Activated effector memory CD4-positive, alpha-beta T cell treated with Interleukin-2 at 50 U/mL for 16 hours (primary cell): ENCODE results near the gene ST6GALNAC5.
"Not testable (repeated sequence)": the region's sequence is repeated elsewhere in the genome, so short reads cannot be mapped to it uniquely, and the experiment has no call there.

Source experiments
- DNase-seq: peaks from one replicate; pipeline ENCODE4 v3.0.0-alpha.2; 2020

Gene ST6GALNAC5

DNA sequence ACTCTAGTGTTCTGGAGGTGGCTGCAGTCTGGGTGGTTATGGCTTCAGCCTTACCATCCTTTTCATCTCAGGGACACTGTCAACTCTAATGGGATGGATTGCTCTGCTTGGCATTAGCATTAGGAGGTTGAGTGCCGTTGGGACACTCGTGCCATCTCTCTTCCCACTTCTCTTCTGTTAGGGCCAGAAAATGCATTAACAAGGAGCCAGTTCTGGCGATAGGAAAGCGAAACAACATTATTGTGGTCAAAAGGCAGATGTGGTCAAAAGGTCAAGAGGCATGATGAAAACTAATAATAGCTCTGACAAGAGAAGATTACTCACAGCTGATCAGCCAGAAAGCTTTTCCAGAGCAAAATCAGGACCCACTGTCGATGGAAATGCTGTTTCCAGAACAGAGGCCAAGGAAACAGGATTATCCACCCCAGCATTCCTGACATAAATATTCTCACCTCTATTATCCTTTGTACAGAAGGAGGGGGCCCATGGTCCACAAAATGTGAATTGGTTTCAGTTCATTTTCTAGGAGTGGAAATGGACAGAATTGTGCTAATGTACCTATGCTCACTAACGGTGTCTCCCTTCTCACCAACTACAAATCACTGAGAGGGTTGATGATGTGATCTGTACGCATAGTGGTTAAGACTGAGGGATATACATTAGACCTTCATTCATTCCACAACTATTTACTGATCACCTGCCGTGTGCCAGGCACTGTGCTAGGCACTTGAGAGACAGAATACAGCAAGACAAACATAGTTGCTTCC, 72.0 kb downstream of the ST6GALNAC5 start:
- no peak for DNase-seq

DNA sequence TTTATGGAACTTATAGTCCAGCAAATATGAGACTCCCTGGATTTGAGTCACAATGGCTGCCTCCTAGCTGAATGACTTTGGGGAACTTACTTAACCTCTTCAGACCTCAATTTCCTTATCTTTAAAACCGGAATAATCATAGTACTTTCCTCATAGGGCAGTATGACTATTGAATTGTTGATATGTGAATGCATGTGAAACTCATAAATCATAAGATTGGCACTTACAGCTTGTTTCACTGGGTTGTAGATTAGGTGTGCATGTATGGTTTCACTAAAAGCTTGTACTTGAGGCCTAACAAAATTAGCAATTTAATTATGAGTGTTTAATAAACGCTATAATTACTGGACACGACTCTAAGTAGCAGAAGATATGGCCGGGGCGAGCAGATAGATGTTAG, 72.5 kb downstream of the ST6GALNAC5 start:
- DNase-seq = no peak

DNA sequence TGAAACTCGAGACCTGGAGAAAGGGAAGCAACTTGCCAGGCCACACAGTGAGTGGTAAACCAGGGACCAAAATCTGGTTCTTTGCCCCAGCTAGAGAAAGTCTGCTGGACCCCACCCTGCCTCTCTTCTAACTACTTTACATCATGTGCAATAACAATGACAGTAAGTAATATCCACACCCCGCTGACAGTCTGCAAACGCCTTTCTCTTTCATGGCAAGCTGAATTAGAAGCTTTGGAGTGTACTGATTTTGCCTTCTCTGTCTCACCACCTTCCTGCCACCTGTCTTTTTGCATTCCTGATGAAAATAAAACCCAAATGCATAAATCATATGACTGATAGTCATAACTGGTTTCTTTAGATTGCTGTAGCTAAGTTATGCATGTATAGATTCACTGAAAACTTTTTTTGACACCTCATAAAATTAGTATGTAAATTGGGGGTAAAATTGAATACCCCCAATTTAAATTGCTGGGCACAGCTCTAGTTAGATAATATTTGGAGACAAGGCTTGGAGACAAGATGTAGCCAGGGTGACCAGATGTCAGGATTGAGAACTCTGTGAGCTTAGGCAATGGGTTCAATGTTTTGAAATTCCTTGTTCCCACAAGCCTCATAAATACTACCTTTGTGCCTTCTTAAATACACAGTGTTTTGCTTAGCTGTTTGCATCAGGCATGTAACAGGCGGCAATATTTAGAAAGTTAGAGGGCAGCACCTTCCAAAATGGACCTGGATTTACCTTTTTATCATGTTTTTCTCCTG, 73.5 kb downstream of the ST6GALNAC5 start:
- DNase-seq = no peak

DNA sequence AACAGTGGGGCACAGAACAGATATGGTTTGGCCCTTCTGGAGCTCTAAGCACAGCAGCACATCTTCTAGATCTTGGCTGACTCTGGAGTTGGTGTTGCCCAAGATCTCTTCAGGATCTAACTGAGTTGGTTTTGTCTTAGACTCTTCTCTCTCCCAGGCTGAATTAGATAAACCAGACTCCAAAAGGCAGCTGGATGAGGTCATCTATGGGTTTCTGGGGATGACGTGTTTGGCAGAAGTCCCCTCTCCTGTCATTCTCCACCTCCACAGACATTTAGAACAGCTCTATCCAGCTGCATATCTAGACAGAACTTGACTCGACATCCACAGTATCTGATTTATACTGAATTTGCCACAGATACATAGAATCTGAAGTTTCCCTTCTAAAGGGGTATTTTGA, 75.3 kb downstream of the ST6GALNAC5 start:
- no peak for DNase-seq

DNA sequence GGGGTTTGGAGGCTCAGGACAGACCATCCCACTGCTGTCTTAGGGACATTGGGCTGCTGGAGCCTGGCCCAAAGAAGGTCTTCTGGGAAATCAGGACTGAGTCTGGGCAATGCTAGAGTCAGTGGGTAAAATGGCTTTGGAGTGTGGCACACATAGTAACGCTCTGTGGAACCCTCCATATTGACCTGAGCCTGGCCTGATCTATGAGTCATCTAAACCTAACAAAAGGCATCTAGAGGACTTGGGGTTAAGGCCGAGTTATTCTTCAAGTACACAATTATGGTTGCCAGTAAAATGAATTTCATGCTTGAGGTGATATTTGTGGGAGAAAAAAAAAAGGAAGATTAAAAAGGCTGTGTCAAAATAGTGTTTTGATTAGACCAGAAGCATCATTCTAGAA, 77.7 kb downstream of the ST6GALNAC5 start:
- no peak for DNase-seq

GRCh38 chr1:76948846-76949245, 81.6 kb downstream of the ST6GALNAC5 start:
- DNase-seq = no peak

DNA sequence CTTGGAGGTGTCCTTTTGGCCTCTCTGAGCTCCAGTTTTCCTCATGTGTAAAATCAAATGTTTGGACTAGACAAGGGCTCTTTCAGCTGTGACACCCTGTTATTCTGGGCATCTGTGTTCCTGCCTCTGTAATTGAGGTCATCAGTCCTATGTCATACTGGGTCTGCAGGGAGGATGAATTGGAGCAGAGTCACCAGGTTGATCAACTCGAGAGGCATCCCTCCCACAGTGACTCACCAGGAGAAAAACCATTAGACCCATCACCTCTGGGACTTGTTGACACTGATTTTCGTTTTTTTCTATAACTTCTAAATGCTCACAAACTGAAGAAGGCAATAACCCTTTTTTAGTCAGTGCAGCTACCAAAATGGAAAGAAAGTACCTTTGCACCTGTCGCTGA, 82.2 kb downstream of the ST6GALNAC5 start:
- DNase-seq = no peak

DNA sequence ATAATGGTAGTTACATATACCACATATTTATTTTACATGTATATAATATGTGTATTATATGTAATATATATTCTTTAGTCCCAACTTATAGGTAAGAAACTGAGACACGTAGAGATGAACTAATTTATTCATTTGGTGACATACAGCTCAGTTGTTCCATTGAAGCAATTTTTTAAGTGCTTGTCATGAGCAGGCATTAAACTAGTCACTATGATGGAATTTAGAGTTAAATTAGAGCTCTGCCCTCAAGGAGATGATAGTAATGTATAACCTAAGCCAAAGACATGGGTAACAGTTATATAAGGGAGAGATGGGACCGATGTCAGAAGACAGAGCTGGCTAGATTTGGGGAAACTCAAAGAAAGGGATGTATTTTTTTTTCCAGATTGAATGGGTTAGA, 83.0 kb downstream of the ST6GALNAC5 start:
- DNase-seq = no peak

DNA sequence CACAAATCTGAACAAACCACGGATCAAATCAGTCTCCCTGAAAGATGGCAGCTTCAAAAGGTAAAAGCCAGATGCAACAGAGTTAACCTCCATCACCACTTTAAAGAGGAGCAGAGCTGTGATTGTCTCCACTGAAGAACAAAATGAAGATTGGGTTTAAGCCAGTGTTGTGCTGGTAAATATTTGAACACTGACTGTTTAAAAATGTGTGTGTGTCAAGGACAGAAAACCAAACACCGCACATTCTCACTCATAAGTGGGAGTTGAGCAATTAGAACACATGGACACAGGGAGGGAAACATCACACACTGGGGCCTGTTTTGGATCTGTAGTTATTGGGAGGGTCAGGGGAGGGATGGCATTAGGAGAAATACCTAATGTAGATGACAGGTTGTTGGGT, 83.9 kb downstream of the ST6GALNAC5 start:
- DNase-seq = no peak

DNA sequence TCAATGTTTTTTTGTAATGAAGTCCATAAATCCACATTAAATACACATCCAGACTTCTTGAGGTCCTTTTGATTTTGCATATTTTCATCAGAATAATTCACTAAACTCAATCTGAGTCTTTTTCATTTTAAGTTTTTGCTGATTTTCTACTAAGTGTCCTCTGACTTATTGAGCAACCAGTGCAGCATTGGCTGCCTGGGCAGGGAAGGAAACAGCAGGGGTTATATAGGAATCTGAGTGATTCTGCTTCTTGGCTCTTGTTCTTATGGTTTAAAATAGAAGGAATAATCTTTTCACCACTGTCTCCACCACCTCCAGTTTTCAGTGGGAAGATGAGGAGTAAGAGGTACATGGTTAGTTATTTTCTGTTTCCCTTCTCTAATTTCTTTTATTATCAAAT, 88.4 kb downstream of the ST6GALNAC5 start:
- no peak for DNase-seq

- no peak for DNase-seq
Measured at GRCh38 chr1:76957961-76958360, 90.7 kb downstream of the ST6GALNAC5 start.

DNA sequence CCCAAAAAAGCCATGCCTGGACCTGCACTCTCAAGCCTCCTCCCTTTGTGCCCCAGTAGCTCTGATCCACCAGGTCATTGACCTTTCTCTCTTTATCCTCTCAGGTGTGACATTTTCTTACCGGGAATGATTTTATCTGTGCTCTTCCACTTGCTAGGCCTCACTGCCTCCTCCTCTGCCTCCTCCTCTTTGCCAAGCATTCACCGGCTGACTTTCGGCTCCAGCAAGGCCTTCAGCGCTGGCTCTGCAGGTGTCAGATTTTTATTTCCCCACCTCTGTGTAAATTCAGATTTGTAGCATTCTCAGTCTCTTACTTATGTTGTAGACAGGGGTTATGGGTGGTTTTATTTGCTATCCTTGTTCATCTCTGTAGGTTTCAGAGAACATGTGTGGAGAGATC, 91.5 kb downstream of the ST6GALNAC5 start:
- DNase-seq = no peak

DNA sequence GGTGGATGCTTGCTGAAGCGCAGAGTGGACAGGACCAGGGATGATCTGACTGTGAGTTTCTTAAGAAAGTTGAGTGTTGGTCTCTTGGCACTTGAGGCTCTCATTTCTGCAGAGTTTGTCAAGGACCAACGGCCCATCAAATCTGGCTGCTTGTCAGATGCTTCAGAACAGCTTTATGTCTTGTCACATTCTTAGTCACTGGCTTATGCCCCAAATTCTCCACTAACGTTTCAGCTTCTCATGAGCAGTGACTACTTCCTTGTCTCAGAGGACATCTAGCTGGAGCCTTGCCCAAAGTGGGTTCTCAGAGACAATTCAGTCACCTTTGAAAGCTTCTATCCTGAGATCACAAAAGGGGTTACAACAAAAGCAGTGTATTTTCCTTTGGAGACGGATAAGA, 92.3 kb downstream of the ST6GALNAC5 start:
- DNase-seq = no peak

- DNase-seq = no peak
Measured at GRCh38 chr1:76961181-76961819, 94.0 kb downstream of the ST6GALNAC5 start.

DNA sequence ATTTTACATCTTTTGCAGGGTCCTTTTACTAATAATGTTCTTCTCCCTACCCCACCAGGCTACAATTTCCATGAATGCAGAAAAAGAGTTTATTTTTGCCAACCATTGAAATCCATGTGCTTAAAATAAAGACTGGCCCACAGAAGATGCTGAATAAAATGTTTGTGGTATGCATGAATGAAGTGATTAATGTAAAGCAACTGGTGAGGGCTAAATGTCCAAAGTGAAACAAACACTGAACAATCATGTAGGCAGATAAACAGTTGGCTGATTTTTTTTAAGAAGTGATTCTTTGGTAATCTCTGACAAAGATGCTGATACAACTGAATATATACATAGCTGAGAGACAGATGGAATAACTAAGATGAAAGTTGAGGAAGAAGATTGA, 94.5 kb downstream of the ST6GALNAC5 start:
- no peak for DNase-seq

GRCh38 chr1:76981267-76981666, 114.0 kb downstream of the ST6GALNAC5 start:
- DNase-seq = not testable (repeated sequence)

GRCh38 chr1:76989976-76990375, 122.7 kb downstream of the ST6GALNAC5 start:
- DNase-seq = no peak

DNA sequence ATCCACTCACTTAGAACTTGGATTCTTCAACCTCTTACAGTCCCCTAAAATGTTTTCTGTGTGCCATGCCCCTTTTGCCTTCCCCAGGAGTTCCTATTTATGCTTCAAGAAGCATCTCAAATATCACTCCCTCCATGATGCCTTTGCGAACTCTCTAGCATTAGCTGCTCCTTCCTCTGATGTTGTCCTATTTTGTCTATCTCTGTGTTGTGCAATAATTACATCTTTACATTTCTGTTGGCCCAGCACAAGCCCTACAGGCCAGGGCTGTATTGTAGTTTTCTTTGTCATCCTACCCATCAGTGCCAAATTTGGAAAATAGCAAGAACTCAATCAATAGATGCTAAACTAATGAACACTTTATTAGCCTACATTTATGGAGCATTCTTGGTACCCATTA, 125.8 kb downstream of the ST6GALNAC5 start:
- no peak for DNase-seq

DNA sequence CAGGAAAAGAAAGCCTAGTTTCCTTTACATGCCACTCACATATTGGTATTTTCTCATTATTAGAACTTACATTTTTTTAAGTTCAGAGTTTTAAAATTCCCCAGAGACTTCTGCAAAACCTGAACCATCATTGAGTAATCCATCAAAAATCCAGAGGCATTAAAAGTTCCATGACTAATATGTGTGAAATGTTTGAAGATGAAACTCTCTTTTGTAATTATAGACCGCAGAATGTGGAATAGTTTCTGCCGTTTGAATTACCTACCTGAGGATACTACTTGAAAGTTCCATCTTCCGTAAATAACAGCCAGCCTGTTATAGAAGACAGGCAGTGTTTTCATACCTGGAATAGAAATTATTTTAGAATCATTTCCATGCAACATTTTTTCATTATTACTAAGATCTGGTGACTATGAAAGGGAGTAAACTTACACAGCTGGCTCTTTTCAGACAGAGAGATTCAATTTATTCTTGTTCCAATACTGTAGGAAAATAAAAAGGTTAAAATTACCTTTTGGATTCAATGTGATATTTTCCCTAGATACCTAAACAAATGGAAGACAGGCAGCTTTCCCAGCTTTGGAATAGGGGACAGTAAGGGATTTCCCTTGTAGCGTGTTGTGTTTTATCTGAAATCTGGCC, 131.4 kb downstream of the ST6GALNAC5 start:
- no peak for DNase-seq

DNA sequence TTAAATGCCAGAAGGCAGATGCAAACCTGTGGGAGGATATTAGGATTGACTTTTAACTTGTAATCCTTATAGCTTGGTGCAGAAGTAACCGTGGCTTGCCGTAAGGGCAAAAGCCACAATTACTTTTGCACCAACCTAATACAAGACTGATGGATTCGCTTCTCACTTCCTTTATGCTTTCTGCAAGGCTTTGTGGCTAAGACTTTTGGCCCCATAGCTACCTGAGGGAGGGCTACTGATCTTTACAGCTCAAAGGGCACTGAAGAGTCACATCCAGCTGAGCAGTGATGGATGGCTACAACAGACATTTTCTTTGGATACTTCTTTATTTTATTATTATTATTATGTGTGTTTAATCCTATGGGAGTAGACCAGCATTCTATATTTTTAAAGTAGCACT, 140.4 kb downstream of the ST6GALNAC5 start:
- no peak for DNase-seq

DNA sequence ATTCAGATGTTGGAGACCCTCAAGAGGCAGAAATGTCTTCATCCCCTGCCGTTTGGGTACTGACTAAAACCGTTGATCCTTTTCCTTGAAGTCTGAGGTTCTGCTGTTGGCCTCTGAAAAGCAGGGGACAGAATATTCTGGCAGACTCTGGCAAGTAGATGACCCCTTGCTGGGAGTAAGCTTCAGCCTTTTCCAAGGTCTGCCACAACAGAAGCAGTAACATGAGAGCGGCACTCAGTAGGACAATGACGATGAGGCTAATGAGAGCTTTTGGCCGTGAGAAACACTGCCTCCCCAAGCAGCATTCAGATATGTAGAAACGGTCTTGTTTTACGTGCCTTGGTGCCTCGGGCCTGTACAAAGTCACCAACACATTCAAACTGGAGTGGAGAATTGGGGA, 143.7 kb downstream of the ST6GALNAC5 start:
- DNase-seq = no peak

- DNase-seq = no peak
Measured at GRCh38 chr1:77012066-77012465, 144.8 kb downstream of the ST6GALNAC5 start.

DNA sequence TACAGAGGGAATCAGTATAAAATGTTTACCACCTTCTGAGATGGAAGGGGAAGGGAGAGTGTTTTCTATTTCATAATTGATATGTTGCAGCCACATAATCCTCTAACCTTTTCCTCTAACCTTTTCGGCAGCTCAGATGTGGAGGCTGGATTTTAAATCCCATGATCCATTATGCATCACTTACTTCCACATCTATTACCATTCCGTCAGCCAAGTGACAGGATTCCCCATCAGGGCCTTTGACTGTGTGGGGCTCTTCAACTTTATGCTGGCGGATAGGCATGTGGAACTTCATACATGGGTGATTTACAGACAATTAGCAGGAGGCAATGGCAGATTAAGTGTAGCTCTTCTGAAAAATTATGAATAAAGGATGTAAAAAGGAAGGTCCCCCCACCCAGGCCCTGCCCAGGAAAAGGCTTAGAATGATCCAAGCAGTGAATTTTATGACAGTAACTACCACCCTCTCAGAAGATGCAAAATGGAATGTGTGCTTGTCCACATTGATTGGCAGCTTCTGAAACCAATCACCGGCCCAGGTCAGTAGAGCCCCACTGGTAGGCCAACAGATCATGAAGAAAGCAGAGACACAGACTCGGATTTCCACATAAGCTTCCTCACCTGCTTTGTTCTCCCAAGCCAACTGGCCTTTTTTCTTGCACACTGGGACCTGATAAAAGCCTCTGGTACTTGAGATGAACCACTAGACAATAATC, 147.0 kb downstream of the ST6GALNAC5 start:
- DNase-seq = no peak
